Aorta (tissue), 5 donors: ENCODE data around the gene CSGALNACT2. TPM values are rescaled to one million over a fixed set of nuclear protein-coding genes. Genes with fewer than 3 reads are reported as not detected.

Source experiments
- ATAC-seq: fragments of 200-7000 bp; cut with Tn5 transposase; one replicate; pipeline ENCODE4 v1.9.1; 2022; ENCODE audit warnings: moderate library complexity; ENCODE audit not compliant: low FRiP score
- DNase-seq, 2 donors: peaks; one replicate each; pipeline ENCODE4 v3.0.0-alpha.2; 2020
- H3K27ac ChIP-seq, 2 donors: one replicate each; pipeline ENCODE4 v1.5.1; 2013; ENCODE audit warnings: low read length in 2 of 2, mild to moderate bottlenecking in 2 of 2, moderate library complexity in 2 of 2, control low read depth in 1 of 2, inconsistent platforms in 1 of 2, low read depth in 1 of 2
- H3K27me3 ChIP-seq, 2 donors: one replicate each; pipeline ENCODE4 v1.6.1; 2013; ENCODE audit warnings: control low read depth in 1 of 2, low read length in 1 of 2, mild to moderate bottlenecking in 1 of 2, moderate library complexity in 1 of 2; ENCODE audit not compliant: insufficient read depth in 2 of 2, control insufficient read depth in 1 of 2
- H3K36me3 ChIP-seq, 2 donors: one replicate each; pipeline ENCODE4 v1.6.1; 2013; ENCODE audit warnings: control low read depth in 1 of 2, low read length in 1 of 2, mild to moderate bottlenecking in 1 of 2; ENCODE audit not compliant: insufficient read depth in 2 of 2, control insufficient read depth in 1 of 2
- H3K4me1 ChIP-seq, 2 donors: one replicate each; pipeline ENCODE4 v1.6.1; 2013; ENCODE audit warnings: low read length in 2 of 2, control low read depth in 1 of 2, mild to moderate bottlenecking in 1 of 2, moderate library complexity in 1 of 2; ENCODE audit not compliant: insufficient read depth in 2 of 2, control insufficient read depth in 1 of 2
- H3K4me3 ChIP-seq, 2 donors: one replicate each; pipeline ENCODE4 v1.5.1; 2013; ENCODE audit warnings: low read length in 2 of 2, control low read depth in 1 of 2, mild to moderate bottlenecking in 1 of 2
- H3K9me3 ChIP-seq: one replicate; pipeline ENCODE4 v1.6.1; 2013; ENCODE audit warnings: mild to moderate bottlenecking, low read length; ENCODE audit not compliant: control insufficient read depth
- WGBS, 2 donors: extraction: QIAGEN DNeasy Blood & Tissue Kit; methylation state at CpG; one replicate each; pipeline ENCODE4 v1.1.7; 2013; 5-methylcytosine and 5-hydroxymethylcytosine counted together
- intact Hi-C, 2 donors: fragments of 100-400 bp; cut with DNase I; formaldehyde crosslinking; loops; one replicate each; pipeline versions ENCODE4 v1.14.2 to v1.15.0; 2022
- polyA plus RNA-seq, 2 donors: library from polyadenylated mRNA; stranded (reverse); fragments of 200-250 nt; gene quantifications; one replicate each; pipeline ENCODE4 v1.2.3, GENCODE V29; 2013
- total RNA-seq, 2 donors: library from RNA; stranded (reverse); fragmentation: NEBNext Ultra II Directional; extraction: Animal tissue kit (Norgen Biotek cat#: 25700); gene quantifications; one replicate each; pipeline ENCODE4 v1.2.1, GENCODE V29; 2021
- donor health status: healthy with polysubstance abuse.
- donor health status: Bipolar disorder and iron deficiency.
- donor health status: DM: no; HTN: no; CAD: no.
- donor health status: DM: no; HTN: no; CAD: no.
- donor health status: DM: yes; HTN: yes; CAD: no.

Gene CSGALNACT2
- total and polyA plus RNA-seq, 4 donors: 18.2 to 35.8 (median 26.4) TPM

DNA sequence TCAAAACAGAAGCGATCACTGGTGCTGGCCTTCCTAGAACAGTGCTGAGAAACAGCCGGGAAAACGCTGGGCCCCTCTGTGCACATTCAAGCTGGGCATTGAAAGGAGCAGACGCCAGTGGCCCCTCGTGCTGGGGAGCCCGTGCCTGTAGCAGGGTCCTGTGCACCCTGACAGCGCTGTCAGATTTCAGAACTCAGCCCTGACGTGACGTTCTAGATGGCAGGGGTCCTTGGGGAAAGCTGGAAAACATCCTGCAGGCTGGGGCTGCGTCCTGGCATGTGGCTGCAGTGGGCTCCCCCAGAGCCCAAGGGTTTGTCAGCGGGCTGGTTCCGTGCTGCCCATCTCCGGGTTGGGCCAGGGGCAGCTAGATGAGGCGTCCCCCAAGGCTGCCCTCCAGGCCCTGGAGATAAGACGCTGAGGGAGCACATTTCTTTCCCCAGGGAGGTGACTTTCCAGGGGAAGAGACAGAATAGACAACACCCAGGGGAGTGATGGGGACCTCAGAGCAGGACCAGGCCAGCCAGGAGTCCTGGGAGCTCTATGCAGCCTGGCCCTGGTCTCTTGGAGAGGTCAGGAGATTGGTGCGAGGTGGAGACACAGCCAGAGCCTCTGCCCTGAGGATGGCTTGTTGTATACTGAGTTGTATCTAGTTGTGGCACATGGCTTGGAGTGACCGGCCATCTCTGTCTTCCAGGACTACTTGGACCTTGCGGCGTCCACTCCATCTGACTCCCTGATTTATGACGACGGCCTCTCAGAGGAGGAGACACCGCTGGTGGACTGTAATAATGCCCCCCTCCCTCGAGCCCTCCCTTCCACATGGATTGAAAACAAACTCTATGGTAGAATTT is 12.1 kb upstream of the CSGALNACT2 start:
- Histone ChIP-seq H3K27me3 (no peaks in the 10 kb centered on the region), H3K27ac (no peak overlapping the region), H3K36me3 (no peaks in the 10 kb centered on the region), H3K4me1 (no peaks in the 10 kb centered on the region), H3K4me3 (no peak overlapping the region), H3K9me3 (no peaks in the 10 kb centered on the region)
- no peak for ATAC-seq
- 78 to 84% methylated on average over 23 of the region's 23 CpGs for WGBS, 2 donors
- peak in 1 of 2 donors; percentile 57 for DNase-seq
- intact Hi-C loops: no loop called here

DNA sequence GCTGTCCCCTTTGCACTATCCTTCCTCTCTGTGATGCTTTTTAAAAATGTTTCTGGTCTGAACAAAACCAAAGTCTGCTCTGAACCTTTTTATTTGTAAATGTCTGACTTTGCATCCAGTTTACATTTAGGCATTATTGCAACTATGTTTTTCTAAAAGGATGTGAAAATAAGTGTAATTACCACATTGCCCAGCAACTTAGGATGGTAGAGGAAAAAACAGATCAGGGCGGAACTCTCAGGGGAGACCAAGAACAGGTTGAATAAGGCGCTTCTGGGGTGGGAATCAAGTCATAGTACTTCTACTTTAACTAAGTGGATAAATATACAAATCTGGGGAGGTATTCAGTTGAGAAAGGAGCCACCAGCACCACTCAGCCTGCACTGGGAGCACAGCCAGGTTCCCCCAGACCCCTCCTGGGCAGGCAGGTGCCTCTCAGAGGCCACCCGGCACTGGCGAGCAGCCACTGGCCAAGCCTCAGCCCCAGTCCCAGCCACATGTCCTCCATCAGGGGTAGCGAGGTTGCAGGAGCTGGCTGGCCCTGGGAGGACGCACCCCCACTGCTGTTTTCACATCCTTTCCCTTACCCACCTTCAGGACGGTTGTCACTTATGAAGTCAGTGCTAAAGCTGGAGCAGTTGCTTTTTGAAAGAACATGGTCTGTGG is 11.4 kb upstream of the CSGALNACT2 start:
- Histone ChIP-seq H3K4me1 (no peaks in the 10 kb centered on the region), H3K27me3 (no peaks in the 10 kb centered on the region), H3K36me3 (no peaks in the 10 kb centered on the region), H3K27ac (no peak overlapping the region), H3K9me3 (no peaks in the 10 kb centered on the region), H3K4me3 (no peak overlapping the region)
- 65 to 80% methylated on average over 7 of the region's 7 CpGs for WGBS, 2 donors
- DNase-seq (peak in 1 of 2 donors; percentile 40), ATAC-seq (no peak)
- intact Hi-C loops: no loop called here

- Histone ChIP-seq H3K27me3 (no peaks in the 10 kb centered on the region), H3K36me3 (no peaks in the 10 kb centered on the region), H3K4me1 (no peaks in the 10 kb centered on the region), H3K9me3 (no peaks in the 10 kb centered on the region), H3K27ac (no peak overlapping the region), H3K4me3 (no peak overlapping the region)
- ATAC-seq (no peak), DNase-seq (no peak)
- 74 to 82% methylated on average over 9 of the region's 9 CpGs for WGBS, 2 donors
- intact Hi-C loops: no loop called here
Measured at GRCh38 chr10:43127442-43127841, 10.8 kb upstream of the CSGALNACT2 start.

GRCh38 chr10:43128331-43128730 is 9.9 kb upstream of the CSGALNACT2 start:
- Histone ChIP-seq H3K27ac (no peak overlapping the region), H3K4me1 (no peaks in the 10 kb centered on the region), H3K27me3 (no peaks in the 10 kb centered on the region), H3K4me3 (no peak overlapping the region), H3K36me3 (no peaks in the 10 kb centered on the region), H3K9me3 (no peaks in the 10 kb centered on the region)
- 77 to 79% methylated on average over 8 of the region's 8 CpGs for WGBS, 2 donors
- no peak for DNase-seq
- ATAC-seq: no peak
- intact Hi-C loops: no loop called here

- whole genome bisulfite sequencing, 2 donors: 79 to 81% methylated on average over 6 of the region's 6 CpGs
- peak in 1 of 2 donors; percentile 55 for DNase-seq
- H3K4me1 ChIP-seq: no peaks in the 10 kb centered on the region
- no peaks in the 10 kb centered on the region for H3K36me3 ChIP-seq
- no peaks in the 10 kb centered on the region for H3K27me3 ChIP-seq
- intact Hi-C loops: no loop called here
- H3K27ac ChIP-seq: no peak overlapping the region
- no peak for ATAC-seq
- H3K9me3 ChIP-seq: no peaks in the 10 kb centered on the region
- no peak overlapping the region for H3K4me3 ChIP-seq
Measured at GRCh38 chr10:43128958-43129706, 9.1 kb upstream of the CSGALNACT2 start.

- H3K4me3 ChIP-seq: no peak overlapping the region
- peak in 1 of 2 donors; percentile 49 for DNase-seq
- no peak overlapping the region for H3K27ac ChIP-seq
- intact Hi-C loops: loop anchor here in 1 of 2 donors (10.0 kb wide), 1 partner anchor 346 kb away; the partner anchor contains the start of gene BMS1
- no peaks in the 10 kb centered on the region for H3K9me3 ChIP-seq
- no peaks in the 10 kb centered on the region for H3K27me3 ChIP-seq
- ATAC-seq: no peak
- H3K36me3 ChIP-seq: no peaks in the 10 kb centered on the region
- H3K4me1 ChIP-seq: no peaks in the 10 kb centered on the region
- 84 to 86% methylated on average over 18 of the region's 18 CpGs for WGBS, 2 donors
Measured at GRCh38 chr10:43130770-43131171, 7.5 kb upstream of the CSGALNACT2 start.

DNA sequence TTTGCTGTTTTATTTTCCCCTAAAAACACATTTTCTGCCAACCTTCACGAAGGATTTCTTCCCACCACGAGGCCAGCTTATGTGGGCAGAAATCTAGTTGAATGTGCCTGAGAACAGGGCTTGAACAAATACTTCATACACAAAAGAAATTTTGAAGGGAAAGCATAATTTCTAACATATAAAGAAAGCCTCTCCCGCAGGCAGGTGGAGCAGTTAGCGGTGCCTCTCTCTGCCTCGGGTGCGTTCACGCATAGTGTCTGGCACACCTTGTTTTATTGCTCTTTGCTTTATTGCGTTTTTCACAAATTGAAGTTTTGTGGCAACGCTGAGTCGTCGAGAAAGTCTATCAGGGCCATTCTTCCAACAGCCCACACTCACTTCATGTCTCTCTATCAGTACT is 7.0 kb upstream of the CSGALNACT2 start:
- no peak for ATAC-seq
- intact Hi-C loops: loop anchor here in 1 of 2 donors (10.0 kb wide), 1 partner anchor 346 kb away; the partner anchor contains the start of gene BMS1

DNA sequence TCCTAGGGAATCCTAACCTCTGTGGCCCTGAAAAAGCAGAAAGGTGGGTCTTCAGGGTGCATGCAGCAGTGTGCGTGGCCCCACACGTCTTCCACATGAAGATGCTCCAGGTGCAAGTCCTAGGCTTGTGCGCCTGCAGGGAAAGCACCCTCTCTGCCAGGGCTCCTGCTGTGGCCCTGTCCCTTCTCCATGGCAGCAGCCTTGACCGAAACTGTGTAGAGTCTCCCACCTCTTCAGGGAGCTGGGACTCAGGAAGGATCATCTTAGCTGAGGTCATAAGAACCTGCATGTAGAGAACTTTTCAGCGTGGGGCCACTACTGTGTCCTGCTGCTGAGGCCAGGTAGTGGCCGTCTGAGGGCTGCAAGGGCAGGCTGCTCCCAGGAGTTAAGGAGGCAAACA is 6.3 kb upstream of the CSGALNACT2 start:
- H3K27ac ChIP-seq: no peak overlapping the region
- H3K9me3 ChIP-seq: no peaks in the 10 kb centered on the region
- no peaks in the 10 kb centered on the region for H3K27me3 ChIP-seq
- H3K4me3 ChIP-seq: no peak overlapping the region
- no peaks in the 10 kb centered on the region for H3K4me1 ChIP-seq
- no peak for DNase-seq
- ATAC-seq: no peak
- WGBS, 2 donors: 93 to 94% methylated on average over 6 of the region's 6 CpGs
- no peaks in the 10 kb centered on the region for H3K36me3 ChIP-seq
- intact Hi-C loops: loop anchor here in 1 of 2 donors (10.0 kb wide), 1 partner anchor 347 kb away; the partner anchor contains the start of gene BMS1

More for the DNA sequence above, 7.0 kb upstream of the CSGALNACT2 start:
- WGBS, 2 donors: 88 to 92% methylated on average over 11 of the region's 11 CpGs
- H3K27ac ChIP-seq: no peak overlapping the region
- H3K27me3 ChIP-seq: no peaks in the 10 kb centered on the region
- H3K36me3 ChIP-seq: no peaks in the 10 kb centered on the region
- no peak overlapping the region for H3K4me3 ChIP-seq
- DNase-seq: no peak
- no peaks in the 10 kb centered on the region for H3K9me3 ChIP-seq
- no peaks in the 10 kb centered on the region for H3K4me1 ChIP-seq
